ENCODE measurements around the gene ABCB4. TPM values are rescaled to one million over a fixed set of nuclear protein-coding genes. Genes with fewer than 3 reads are reported as not detected.

Gene ABCB4
- total and polyA plus RNA-seq, 8 donors: 0.11 to 2.1 (median 0.22) TPM

DNA sequence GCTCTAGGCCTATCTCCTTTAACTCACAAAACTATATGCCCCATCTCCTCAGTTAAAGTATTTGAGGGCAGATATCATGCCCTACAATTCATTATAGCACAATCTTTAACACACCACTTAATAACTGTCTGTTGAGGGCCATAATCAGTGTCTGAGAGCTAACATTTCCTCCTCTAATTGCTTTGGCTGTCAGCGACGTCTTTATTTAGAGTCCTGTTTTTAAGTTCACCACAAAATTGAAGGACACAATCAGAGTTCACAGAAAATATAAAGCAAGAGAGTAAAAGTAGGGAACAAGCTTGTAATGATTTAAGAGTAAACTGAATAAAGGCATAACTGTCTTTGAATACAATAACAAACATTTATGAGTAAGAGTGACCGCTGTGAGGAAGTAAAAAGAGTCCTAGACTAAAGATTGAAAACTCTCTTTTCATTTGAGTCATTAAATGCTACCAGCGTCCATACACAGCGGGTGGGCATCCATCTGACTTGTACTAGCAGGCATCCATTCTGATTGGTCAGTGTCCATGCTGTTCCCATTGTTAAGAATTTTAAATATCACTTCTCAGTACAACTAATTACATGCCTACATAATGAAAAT lies 38.4 kb upstream of the ABCB4 start:
- 68 to 76% methylated on average over 5 of the region's 5 CpGs for WGBS, 2 donors
- no peaks in the 10 kb centered on the region for H3K4me1 ChIP-seq
- no peaks in the 10 kb centered on the region for H3K9me3 ChIP-seq
- H3K36me3 ChIP-seq: no peaks in the 10 kb centered on the region
- H3K4me3 ChIP-seq: no peak overlapping the region
- no peak for ATAC-seq
- TF ChIP-seq, protein P1, sequence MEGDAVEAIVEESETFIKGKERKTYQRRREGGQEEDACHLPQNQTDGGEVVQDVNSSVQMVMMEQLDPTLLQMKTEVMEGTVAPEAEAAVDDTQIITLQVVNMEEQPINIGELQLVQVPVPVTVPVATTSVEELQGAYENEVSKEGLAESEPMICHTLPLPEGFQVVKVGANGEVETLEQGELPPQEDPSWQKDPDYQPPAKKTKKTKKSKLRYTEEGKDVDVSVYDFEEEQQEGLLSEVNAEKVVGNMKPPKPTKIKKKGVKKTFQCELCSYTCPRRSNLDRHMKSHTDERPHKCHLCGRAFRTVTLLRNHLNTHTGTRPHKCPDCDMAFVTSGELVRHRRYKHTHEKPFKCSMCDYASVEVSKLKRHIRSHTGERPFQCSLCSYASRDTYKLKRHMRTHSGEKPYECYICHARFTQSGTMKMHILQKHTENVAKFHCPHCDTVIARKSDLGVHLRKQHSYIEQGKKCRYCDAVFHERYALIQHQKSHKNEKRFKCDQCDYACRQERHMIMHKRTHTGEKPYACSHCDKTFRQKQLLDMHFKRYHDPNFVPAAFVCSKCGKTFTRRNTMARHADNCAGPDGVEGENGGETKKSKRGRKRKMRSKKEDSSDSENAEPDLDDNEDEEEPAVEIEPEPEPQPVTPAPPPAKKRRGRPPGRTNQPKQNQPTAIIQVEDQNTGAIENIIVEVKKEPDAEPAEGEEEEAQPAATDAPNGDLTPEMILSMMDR (IDR thresholded peaks at IDR 0.05): no peak
- H3K27ac ChIP-seq: no peak overlapping the region
- no peaks in the 10 kb centered on the region for H3K27me3 ChIP-seq
- intact Hi-C loops (cut with DNase I): no loop called here
- no peak for FAIRE-seq
- DNase-seq: no peak

DNA sequence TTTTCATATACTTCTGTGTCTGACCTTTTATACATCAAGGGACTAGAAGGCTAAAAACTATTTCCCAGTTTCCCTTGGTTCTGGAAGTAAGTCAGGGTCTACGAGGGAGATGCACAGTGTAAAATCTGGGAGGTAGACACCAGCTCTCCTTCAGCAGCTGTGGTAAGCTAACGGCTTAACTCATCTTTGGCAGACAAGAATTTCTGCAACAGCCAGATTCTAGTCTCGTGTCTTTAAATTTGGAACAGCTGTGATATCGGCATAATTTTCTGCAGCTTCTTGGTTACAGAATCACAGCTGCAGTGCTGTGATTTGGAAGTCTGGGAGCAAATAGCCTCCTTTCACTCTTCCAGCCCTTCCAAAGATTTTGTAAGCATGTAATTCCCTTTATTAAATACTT lies 37.4 kb upstream of the ABCB4 start:
- ATAC-seq: no peak

DNA sequence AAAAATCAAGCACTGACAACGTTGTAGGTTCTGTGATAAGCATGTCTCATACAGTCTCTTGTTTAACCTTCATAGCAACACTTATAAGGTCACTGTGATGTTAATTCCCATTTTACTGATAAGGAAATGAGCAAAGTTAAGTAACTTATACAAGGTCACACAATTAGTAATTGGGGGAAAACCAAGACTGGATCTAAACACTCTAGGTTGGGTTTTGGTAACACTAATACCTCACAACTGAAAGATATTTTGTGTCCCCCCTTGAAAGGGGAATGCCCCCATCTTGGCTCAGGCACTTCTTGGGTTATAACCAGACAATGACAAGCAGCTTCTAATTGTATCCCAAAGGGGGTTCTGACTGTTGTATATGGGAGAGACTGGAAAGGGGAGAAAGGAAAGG lies 36.0 kb upstream of the ABCB4 start:
- 12 to 14% methylated on average over 1 of the region's 1 CpG for WGBS, 2 donors
- Histone ChIP-seq H3K4me3 (no peak overlapping the region), H3K9me3 (no peaks in the 10 kb centered on the region), H3K4me1 (no peaks in the 10 kb centered on the region), H3K27me3 (no peaks in the 10 kb centered on the region), H3K27ac (no peak overlapping the region), H3K36me3 (no peaks in the 10 kb centered on the region)
- TF ChIP-seq, protein P1 (IDR thresholded peaks at IDR 0.05): no peak
- intact Hi-C loops (cut with DNase I): no loop called here
- FAIRE-seq: no peak
- ATAC-seq: no peak
- DNase-seq: no peak

More for the DNA sequence above, 37.4 kb upstream of the ABCB4 start:
- no peak for FAIRE-seq
- H3K27me3 ChIP-seq: no peaks in the 10 kb centered on the region
- intact Hi-C loops (cut with DNase I): no loop called here
- no peak overlapping the region for H3K4me3 ChIP-seq
- H3K4me1 ChIP-seq: no peaks in the 10 kb centered on the region
- no peak overlapping the region for H3K27ac ChIP-seq
- no peaks in the 10 kb centered on the region for H3K36me3 ChIP-seq
- no peaks in the 10 kb centered on the region for H3K9me3 ChIP-seq
- TF ChIP-seq, protein P1 (IDR thresholded peaks at IDR 0.05): no peak
- WGBS, 2 donors: 75 to 76% methylated on average over 4 of the region's 4 CpGs
- no peak for DNase-seq

DNA sequence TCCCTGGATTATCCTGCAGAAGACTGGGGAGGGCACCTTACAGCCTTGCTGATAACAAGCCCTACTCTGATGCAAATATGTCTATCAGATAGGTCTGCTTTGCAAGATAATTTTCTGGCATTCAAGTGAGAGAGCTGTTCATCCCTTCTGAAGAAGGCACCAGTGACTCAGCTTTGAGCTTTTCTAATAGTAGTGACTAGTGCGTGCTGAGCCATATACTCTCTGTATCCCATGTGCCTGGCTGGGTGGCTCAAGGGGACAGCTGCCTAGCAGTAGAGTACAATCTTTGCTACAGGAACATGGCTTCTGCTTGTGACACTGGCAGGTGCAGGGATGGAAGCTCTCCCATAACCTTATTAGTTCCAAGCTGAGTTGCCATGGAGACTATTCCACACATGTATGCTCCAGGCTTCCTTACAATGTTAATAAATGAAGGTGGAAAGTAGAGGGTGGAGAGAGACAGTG lies 35.0 kb upstream of the ABCB4 start:
- ATAC-seq (peak in 2 of 4 donors; percentile 32 to 45), FAIRE-seq (no peak), DNase-seq (peak in 1 of 6 donors; percentile 10)
- H3K4me3 ChIP-seq: no peak overlapping the region
- H3K27ac ChIP-seq: no peak overlapping the region
- no peaks in the 10 kb centered on the region for H3K9me3 ChIP-seq
- WGBS, 2 donors: 90% methylated on average over 1 of the region's 1 CpG
- H3K27me3 ChIP-seq: no peaks in the 10 kb centered on the region
- TF ChIP-seq, protein P1 (IDR thresholded peaks at IDR 0.05): no peak
- H3K4me1 ChIP-seq: no peaks in the 10 kb centered on the region
- intact Hi-C loops (cut with DNase I): no loop called here
- H3K36me3 ChIP-seq: no peaks in the 10 kb centered on the region

DNA sequence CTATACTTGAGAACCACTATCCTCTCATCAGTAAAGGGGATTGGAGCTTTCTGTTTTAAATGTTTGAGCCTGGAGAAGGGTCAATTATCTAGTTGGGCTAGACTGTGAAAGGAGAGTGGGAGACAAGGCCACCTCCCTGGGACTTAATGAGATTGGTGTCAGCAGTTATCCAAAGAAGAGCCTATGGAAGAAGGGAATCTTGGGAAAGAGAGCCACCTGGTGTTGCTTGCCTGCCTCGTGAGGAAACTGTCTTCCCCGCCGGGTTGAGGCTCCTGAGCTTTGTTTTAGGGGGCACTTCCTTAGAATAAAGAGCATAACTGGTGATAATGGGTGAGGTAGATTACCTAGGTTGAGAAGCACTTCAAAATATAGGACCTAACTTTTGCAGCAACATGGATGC lies 32.0 kb upstream of the ABCB4 start:
- ATAC-seq: no peak
- TF ChIP-seq, protein P1 (IDR thresholded peaks at IDR 0.05): no peak
- no peak for DNase-seq
- no peaks in the 10 kb centered on the region for H3K27me3 ChIP-seq
- no peak overlapping the region for H3K4me3 ChIP-seq
- H3K4me1 ChIP-seq: no peaks in the 10 kb centered on the region
- intact Hi-C loops (cut with DNase I): loop anchor here in 1 of 3 donors (10.0 kb wide), 1 partner anchor 377 kb away; no protein-coding TSS in a partner anchor
- H3K27ac ChIP-seq: no peak overlapping the region
- 49 to 56% methylated on average over 3 of the region's 3 CpGs for WGBS, 2 donors
- FAIRE-seq: no peak
- H3K36me3 ChIP-seq: no peaks in the 10 kb centered on the region
- no peaks in the 10 kb centered on the region for H3K9me3 ChIP-seq
